GM12865 (cell line): ENCODE data around the gene DNA2.

Source experiments
- DNase-seq: peaks from one replicate; pipeline ENCODE4 v3.0.0; 2010; ENCODE audit warnings: low read depth
- H3K4me3 ChIP-seq: 2 replicates; pipeline ENCODE4 v1.5.1; 2011; ENCODE audit warnings: mild to moderate bottlenecking, low read depth, low read length, control low read depth
- CTCF ChIP-seq: IDR thresholded peaks from 2 replicates; pipeline ENCODE4 v1.5.1; 2011; ENCODE audit warnings: low read length, control low read depth, low read depth, inconsistent platforms; ENCODE audit not compliant: insufficient read depth; ENCODE audit errors: missing control alignments

DNA2 gene

GRCh38 chr10:68442971-68443370, 28.8 kb downstream of the DNA2 start:
- H3K4me3 ChIP-seq: no peak overlapping the region
- no peak for TF ChIP-seq CTCF
- no peak for DNase-seq

- no peak for TF ChIP-seq CTCF
- no peak overlapping the region for H3K4me3 ChIP-seq
- DNase-seq: no peak
These were observed 30.9 kb downstream of the DNA2 start for GRCh38 chr10:68440898-68441297.

GRCh38 chr10:68435803-68436202, 36.0 kb downstream of the DNA2 start:
- H3K4me3 ChIP-seq: no peak overlapping the region
- DNase-seq: no peak
- TF ChIP-seq CTCF: no peak

- no peak for TF ChIP-seq CTCF
- no peak overlapping the region for H3K4me3 ChIP-seq
- DNase-seq: no peak
These were observed 37.1 kb downstream of the DNA2 start for GRCh38 chr10:68434657-68435056.

GRCh38 chr10:68428396-68429104, 43.2 kb downstream of the DNA2 start:
- no peak overlapping the region for H3K4me3 ChIP-seq
- TF ChIP-seq CTCF: no peak
- no peak for DNase-seq

GRCh38 chr10:68424454-68425014, 47.2 kb downstream of the DNA2 start:
- DNase-seq: no peak
- no peak for TF ChIP-seq CTCF

GRCh38 chr10:68423522-68423921, 48.3 kb downstream of the DNA2 start:
- DNase-seq: no peak
- TF ChIP-seq CTCF: no peak

More at GRCh38 chr10:68424454-68425014, 47.2 kb downstream of the DNA2 start:
- H3K4me3 ChIP-seq: no peak overlapping the region

More at GRCh38 chr10:68423522-68423921, 48.3 kb downstream of the DNA2 start:
- no peak overlapping the region for H3K4me3 ChIP-seq
